Panc1 (cell line): ENCODE measurements around the gene TBC1D16. TPM values are rescaled to one million over a fixed set of nuclear protein-coding genes. Genes with fewer than 3 reads are reported as not detected.

Experiments used
- ATAC-seq: fragments of 200-7000 bp; cut with Tn5 transposase; 2 replicates; pipeline ENCODE4 v1.9.1; 2020; ENCODE audit warnings: mild to moderate bottlenecking, moderate library complexity
- BruUV-seq: library from RNA; stranded (reverse); fragments of 400-500 nt; replicated peaks from 2 replicates; lab custom pipeline; 2021; lab: Mats Ljungman, UMichigan
- CTCF ChIA-PET: fragments of 300-600 bp; sonication (Branson Sonifier 250); formaldehyde crosslinking; loops from one replicate; lab custom pipeline; 2022; ENCODE audit warnings: antibody characterized with exemption; lab: Charles Lee
- POLR2A ChIA-PET: fragments of 300-600 bp; sonication (Branson Sonifier 250); formaldehyde crosslinking; loops from one replicate; lab custom pipeline; 2022; ENCODE audit warnings: antibody characterized with exemption; lab: Charles Lee
- DNase-seq: peaks from one replicate; pipeline ENCODE4 v3.0.0-alpha.2; 2010; ENCODE audit warnings: low read depth, low spot score
- H3K27ac ChIP-seq: 2 replicates; pipeline ENCODE4 v1.5.1; 2011; ENCODE audit warnings: mild to moderate bottlenecking, low read length, inconsistent platforms
- H3K27me3 ChIP-seq: fragments of 200-500 bp; sonication (Bioruptor generic); 2 replicates; pipeline ENCODE4 v1.6.0; 2014; ENCODE audit warnings: low read length, inconsistent platforms; ENCODE audit not compliant: control insufficient read depth, insufficient read depth
- H3K36me3 ChIP-seq: fragments of 200-500 bp; sonication (Bioruptor generic); 2 replicates; pipeline ENCODE4 v1.5.1; 2014; ENCODE audit warnings: inconsistent platforms, mild to moderate bottlenecking, low read length, moderate library complexity; ENCODE audit not compliant: control insufficient read depth, insufficient read depth
- H3K4me1 ChIP-seq: 2 replicates; pipeline ENCODE4 v1.5.1; 2011; ENCODE audit warnings: inconsistent platforms, mild to moderate bottlenecking, low read length, moderate library complexity; ENCODE audit not compliant: control insufficient read depth, insufficient read depth
- H3K4me3 ChIP-seq, 2 experiments: 2 replicates each; pipeline ENCODE4 v1.5.1; 2011 to 2012; ENCODE audit warnings: low read depth in 2 of 2, low read length in 2 of 2, mild to moderate bottlenecking in 2 of 2, inconsistent platforms in 1 of 2, moderate library complexity in 1 of 2
- H3K9me3 ChIP-seq: fragments of 200-500 bp; sonication (Bioruptor generic); 2 replicates; pipeline ENCODE4 v1.5.1; 2014; ENCODE audit warnings: low read depth, mild to moderate bottlenecking, inconsistent platforms, low read length, moderate library complexity; ENCODE audit not compliant: control insufficient read depth, insufficient read depth
- CTCF ChIP-seq: fragments of 450-650 bp; IDR thresholded peaks from 2 replicates; pipeline ENCODE4 v1.5.1; 2017; ENCODE audit warnings: mild to moderate bottlenecking
- POLR2AphosphoS5 ChIP-seq: IDR thresholded peaks from 2 replicates; pipeline ENCODE4 v1.6.1; 2012; ENCODE audit warnings: mild to moderate bottlenecking, low read depth, low read length, moderate library complexity
- REST ChIP-seq, 2 experiments: IDR thresholded peaks; 2 replicates each; pipeline ENCODE4 v1.6.1; 2011 to 2012; ENCODE audit warnings: low read depth in 2 of 2, control low read depth in 1 of 2, low read length in 1 of 2, mild to moderate bottlenecking in 1 of 2, moderate library complexity in 1 of 2; ENCODE audit not compliant: insufficient read depth in 1 of 2
- SIN3A ChIP-seq: IDR thresholded peaks from 2 replicates; pipeline ENCODE4 v1.6.1; 2012; ENCODE audit warnings: low read depth, mild to moderate bottlenecking, low read length, moderate library complexity, borderline replicate concordance; ENCODE audit not compliant: insufficient read depth
- TCF7L2 ChIP-seq: IDR thresholded peaks from 2 replicates; pipeline ENCODE4 v1.6.1; 2011; ENCODE audit warnings: mild to moderate bottlenecking, low read depth, low read length, inconsistent platforms
- in situ Hi-C: cut with HindIII; loops from 2 replicates; pipeline ENCODE4 v1.10.0; 2016; ENCODE audit warnings: low sequenced_read_pairs, low pct_unique_long_range_greater_than_20kb
- intact Hi-C: fragments of 100-400 bp; cut with micrococcal nuclease; formaldehyde crosslinking; loops from one replicate; pipeline ENCODE4 v1.10.0; 2022; ENCODE audit not compliant: unreplicated experiment
- total RNA-seq: library from RNA; stranded (reverse); gene quantifications from one replicate; pipeline ENCODE4 v1.2.1, GENCODE V29; 2021; ENCODE audit not compliant: unreplicated experiment

TBC1D16 gene
- total RNA-seq, 1 experiment from 2014 or later: 41.6 TPM

GRCh38 chr17:79971651-79972050 is 64.0 kb downstream of the TBC1D16 start:
- H3K27me3 ChIP-seq: no peaks in the 10 kb centered on the region
- H3K27ac ChIP-seq: no peak overlapping the region
- no peak for DNase-seq
- no peaks in the 10 kb centered on the region for H3K4me1 ChIP-seq
- in situ Hi-C loops: no loop called here
- H3K9me3 ChIP-seq: no peaks in the 10 kb centered on the region
- TF ChIP-seq TCF7L2: no peak
- TF ChIP-seq CTCF: no peak
- no peak for TF ChIP-seq REST (IDR thresholded peaks at IDR 0.05; ENCODE audit: insufficient read depth in 1 of 2, low read depth in 2 of 2, low read length in 1 of 2)
- no peak for TF ChIP-seq SIN3A
- no peak for TF ChIP-seq POLR2AphosphoS5
- no peak for ATAC-seq
- ChIA-PET CTCF (interaction anchor here (1.0 kb wide), 1 partner anchor 164 kb away, joined by 3 read pairs; no protein-coding TSS in a partner anchor), POLR2A (no interaction called here)
- BruUV-seq: no TSS peak
- intact Hi-C loops: no loop called here
- no peaks in the 10 kb centered on the region for H3K36me3 ChIP-seq
- H3K4me3 ChIP-seq: no peak overlapping the region

GRCh38 chr17:79970576-79971068 is 65.0 kb downstream of the TBC1D16 start:
- TF ChIP-seq CTCF: peak; percentile 77
- TF ChIP-seq TCF7L2: no peak
- no peak for TF ChIP-seq REST (IDR thresholded peaks at IDR 0.05; ENCODE audit: insufficient read depth in 1 of 2, low read depth in 2 of 2, low read length in 1 of 2)
- no peak for TF ChIP-seq SIN3A
- BruUV-seq: no TSS peak
- intact Hi-C loops: no loop called here
- no peaks in the 10 kb centered on the region for H3K36me3 ChIP-seq
- ATAC-seq (peak; percentile 70), DNase-seq (no peak)
- ChIA-PET POLR2A (no interaction called here), CTCF (interaction anchor here (0.5 to 1.3 kb wide), 5 partner anchors 27 to 690 kb away, joined by 3 to 4 read pairs (median 3); no protein-coding TSS in a partner anchor)
- no peak overlapping the region for H3K27ac ChIP-seq
- no peaks in the 10 kb centered on the region for H3K27me3 ChIP-seq
- no peak overlapping the region for H3K4me3 ChIP-seq
- in situ Hi-C loops: no loop called here
- H3K9me3 ChIP-seq: no peaks in the 10 kb centered on the region
- H3K4me1 ChIP-seq: no peaks in the 10 kb centered on the region
